Natural killer cell (primary cell): ENCODE results near the gene SEMA4G. TPM values are rescaled to one million over a fixed set of nuclear protein-coding genes. Genes with fewer than 3 reads are reported as not detected.

Source experiments
- ATAC-seq, 3 donors: fragments of 150-1000 bp in 2 of 3; fragments of 200-7000 bp in 1 of 3; cut with Tn5 transposase; 1 replicate in 1 of 3; 2 replicates in 2 of 3; pipeline ENCODE4 v1.10.0; 2021; ENCODE audit warnings: mild to moderate bottlenecking in 2 of 3, moderate library complexity in 2 of 3
- DNase-seq, 2 donors: peaks; one replicate each; pipeline versions ENCODE4 v3.0.0 to v3.0.0-alpha.2; 2013 to 2021; ENCODE audit warnings: mixed read lengths in 1 of 2
- H3K27ac ChIP-seq: one replicate; pipeline ENCODE4 v1.5.1; 2013; ENCODE audit warnings: mild to moderate bottlenecking, low read length
- H3K27me3 ChIP-seq: one replicate; pipeline ENCODE4 v1.6.1; 2013; ENCODE audit warnings: low read length; ENCODE audit not compliant: control insufficient read depth, insufficient read depth
- H3K36me3 ChIP-seq: one replicate; pipeline ENCODE4 v1.6.1; 2013; ENCODE audit warnings: low read length; ENCODE audit not compliant: control insufficient read depth, insufficient read depth
- H3K4me1 ChIP-seq: one replicate; pipeline ENCODE4 v1.6.1; 2013; ENCODE audit warnings: low read length; ENCODE audit not compliant: control insufficient read depth, insufficient read depth
- H3K4me3 ChIP-seq: one replicate; pipeline ENCODE4 v1.5.1; 2013; ENCODE audit warnings: low read length
- H3K9me3 ChIP-seq: one replicate; pipeline ENCODE4 v1.6.1; 2013; ENCODE audit warnings: low read length; ENCODE audit not compliant: control insufficient read depth, insufficient read depth
- H3K27ac Mint-ChIP-seq, 2 donors: one replicate each; pipeline ENCODE4 v1.8.0; 2022; ENCODE audit warnings: mild to moderate bottlenecking in 2 of 2, mixed read lengths in 2 of 2, moderate library complexity in 1 of 2
- H3K27me3 Mint-ChIP-seq, 2 donors: one replicate each; pipeline ENCODE4 v1.8.0; 2022; ENCODE audit warnings: low read depth in 2 of 2, mixed read lengths in 2 of 2
- H3K36me3 Mint-ChIP-seq: one replicate; pipeline ENCODE4 v1.8.0; 2022; ENCODE audit warnings: mixed read lengths
- H3K4me1 Mint-ChIP-seq, 2 donors: one replicate each; pipeline ENCODE4 v1.8.0; 2022; ENCODE audit warnings: mixed read lengths in 2 of 2
- H3K4me3 Mint-ChIP-seq: one replicate; pipeline ENCODE4 v1.8.0; 2022; ENCODE audit warnings: mild to moderate bottlenecking, moderate library complexity, mixed read lengths
- H3K9me3 Mint-ChIP-seq, 2 donors: one replicate each; pipeline ENCODE4 v1.8.0; 2022; ENCODE audit warnings: mixed read lengths in 2 of 2
- WGBS: methylation state at CpG from one replicate; pipeline ENCODE4 v1.1.7; 2013; ENCODE audit warnings: missing lambda C conversion rate; ENCODE audit not compliant: insufficient coverage; 5-methylcytosine and 5-hydroxymethylcytosine counted together
- intact Hi-C: fragments of 100-400 bp; cut with micrococcal nuclease; formaldehyde crosslinking; loops from one replicate; pipeline ENCODE4 v1.14.2; 2022
- total RNA-seq, 4 donors: library from RNA; stranded (reverse); fragments of 120-200 nt in 1 of 4; gene quantifications; one replicate each; pipeline versions ENCODE4 v1.2.3 to v1.2.4, GENCODE V29; 2013 to 2022
- TF ChIP-seq, protein P1 (sequence below): fragments of 200-600 bp; IDR thresholded peaks from one replicate; pipeline ENCODE4 v1.8.0; 2022; ENCODE audit warnings: antibody characterized with exemption

SEMA4G gene
- total RNA-seq, 3 donors from 2014 or later (not counting 1 experiment from before 2014, with no cell fraction given): 0.53 to 1.7 TPM; not detected in 1

DNA sequence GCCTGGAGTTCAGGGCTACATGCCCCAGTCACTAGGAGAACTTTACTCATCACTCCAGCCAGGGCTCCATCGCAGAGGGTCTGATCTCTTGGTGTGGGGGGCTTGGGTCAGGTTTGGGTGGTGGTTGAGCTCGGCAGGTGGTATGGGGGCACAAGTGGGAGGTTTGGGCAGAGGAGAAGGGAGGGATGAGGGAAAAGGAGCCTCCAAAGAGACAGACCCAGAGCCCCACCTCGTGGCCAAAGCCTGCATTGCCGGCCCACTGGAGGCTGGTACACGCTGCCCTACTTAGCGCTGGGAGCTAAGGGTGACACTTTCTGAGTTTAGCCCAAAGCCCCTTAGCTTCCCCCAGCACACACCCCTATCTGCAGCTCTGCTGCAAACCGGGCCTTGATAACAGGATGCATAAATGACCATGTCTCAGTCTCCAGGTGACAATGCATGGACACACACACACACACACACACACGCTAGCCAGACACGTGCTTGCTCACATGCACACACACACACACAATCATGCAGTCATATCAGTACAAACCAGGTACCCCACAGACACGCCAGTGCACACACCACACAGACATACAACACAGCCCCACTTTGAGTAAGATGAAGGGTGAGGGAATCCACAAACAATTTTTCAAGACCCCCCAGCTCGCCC is 45.1 kb downstream of the SEMA4G start:
- H3K36me3 Mint-ChIP-seq: no peaks in the 10 kb centered on the region
- TF ChIP-seq, protein P1, sequence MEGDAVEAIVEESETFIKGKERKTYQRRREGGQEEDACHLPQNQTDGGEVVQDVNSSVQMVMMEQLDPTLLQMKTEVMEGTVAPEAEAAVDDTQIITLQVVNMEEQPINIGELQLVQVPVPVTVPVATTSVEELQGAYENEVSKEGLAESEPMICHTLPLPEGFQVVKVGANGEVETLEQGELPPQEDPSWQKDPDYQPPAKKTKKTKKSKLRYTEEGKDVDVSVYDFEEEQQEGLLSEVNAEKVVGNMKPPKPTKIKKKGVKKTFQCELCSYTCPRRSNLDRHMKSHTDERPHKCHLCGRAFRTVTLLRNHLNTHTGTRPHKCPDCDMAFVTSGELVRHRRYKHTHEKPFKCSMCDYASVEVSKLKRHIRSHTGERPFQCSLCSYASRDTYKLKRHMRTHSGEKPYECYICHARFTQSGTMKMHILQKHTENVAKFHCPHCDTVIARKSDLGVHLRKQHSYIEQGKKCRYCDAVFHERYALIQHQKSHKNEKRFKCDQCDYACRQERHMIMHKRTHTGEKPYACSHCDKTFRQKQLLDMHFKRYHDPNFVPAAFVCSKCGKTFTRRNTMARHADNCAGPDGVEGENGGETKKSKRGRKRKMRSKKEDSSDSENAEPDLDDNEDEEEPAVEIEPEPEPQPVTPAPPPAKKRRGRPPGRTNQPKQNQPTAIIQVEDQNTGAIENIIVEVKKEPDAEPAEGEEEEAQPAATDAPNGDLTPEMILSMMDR: peak; percentile 76
- peaks cover 33 to 43% of the 10 kb centered on the region in 2 donors for H3K27me3 Mint-ChIP-seq
- H3K27ac Mint-ChIP-seq: no peak overlapping the region
- Histone ChIP-seq H3K4me3 (no peak overlapping the region), H3K27ac (no peak overlapping the region), H3K4me1 (peaks cover 19% of the 10 kb centered on the region), H3K36me3 (no peaks in the 10 kb centered on the region), H3K9me3 (no peaks in the 10 kb centered on the region), H3K27me3 (peaks cover 15% of the 10 kb centered on the region)
- H3K4me3 Mint-ChIP-seq: no peak overlapping the region
- no peaks in the 10 kb centered on the region for H3K9me3 Mint-ChIP-seq
- ATAC-seq (peak; percentile 63 to 73 (median 72)), DNase-seq (peak; percentile 73 to 84)
- intact Hi-C loops: loop anchor here (1.0 to 5.0 kb wide), 2 partner anchors 15 to 342 kb away; partner anchors contain the start of gene LZTS2
- WGBS: 23% methylated on average over 10 of the region's 11 CpGs
- H3K4me1 Mint-ChIP-seq: peaks cover 10 to 28% of the 10 kb centered on the region in 2 donors

- H3K4me3 ChIP-seq: no peak overlapping the region
- Mint-ChIP-seq H3K4me1 (peaks cover 10 to 28% of the 10 kb centered on the region in 2 donors), H3K27me3 (peaks cover 37 to 46% of the 10 kb centered on the region in 2 donors), H3K9me3 (no peaks in the 10 kb centered on the region), H3K36me3 (no peaks in the 10 kb centered on the region), H3K4me3 (no peak overlapping the region), H3K27ac (no peak overlapping the region)
- H3K4me1 ChIP-seq: peaks cover 19% of the 10 kb centered on the region
- WGBS: 66% methylated on average over 6 of the region's 7 CpGs
- H3K36me3 ChIP-seq: no peaks in the 10 kb centered on the region
- TF ChIP-seq, protein P1: no peak
- H3K9me3 ChIP-seq: no peaks in the 10 kb centered on the region
- H3K27me3 ChIP-seq: peaks cover 15% of the 10 kb centered on the region
- no peak overlapping the region for H3K27ac ChIP-seq
- DNase-seq (no peak), ATAC-seq (no peak)
- intact Hi-C loops: loop anchor here (1.0 to 5.0 kb wide), 2 partner anchors 16 to 343 kb away; partner anchors contain the start of gene LZTS2
These were observed 45.8 kb downstream of the SEMA4G start for GRCh38 chr10:101014966-101015581.

DNA sequence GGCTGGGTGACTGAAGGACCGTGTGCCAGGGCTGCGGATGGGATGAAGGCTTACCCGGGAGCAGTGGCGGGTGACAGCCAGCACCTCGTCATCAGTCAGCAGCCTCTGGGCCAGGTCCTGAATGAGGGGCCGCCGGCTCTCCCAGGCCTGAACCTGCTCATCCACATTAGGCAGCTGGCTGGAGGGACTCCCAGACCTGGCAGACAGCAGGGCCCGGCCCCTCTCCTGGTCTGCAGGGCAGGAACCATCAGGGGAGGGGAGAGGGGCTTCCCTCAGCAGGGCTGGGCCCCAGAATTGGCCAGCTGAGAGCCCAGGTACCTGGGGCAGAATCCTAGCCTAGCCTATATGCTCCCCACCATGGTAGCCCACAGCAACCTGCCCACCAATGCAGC is 46.3 kb downstream of the SEMA4G start:
- H3K36me3 Mint-ChIP-seq: no peaks in the 10 kb centered on the region
- Histone ChIP-seq H3K27ac (no peak overlapping the region), H3K9me3 (no peaks in the 10 kb centered on the region), H3K27me3 (peaks cover 15% of the 10 kb centered on the region), H3K4me1 (peaks cover 19% of the 10 kb centered on the region), H3K4me3 (no peak overlapping the region), H3K36me3 (no peaks in the 10 kb centered on the region)
- WGBS: 93% methylated on average over 8 of the region's 8 CpGs
- peaks cover 10 to 28% of the 10 kb centered on the region in 2 donors for H3K4me1 Mint-ChIP-seq
- DNase-seq (no peak), ATAC-seq (no peak)
- no peaks in the 10 kb centered on the region for H3K9me3 Mint-ChIP-seq
- H3K4me3 Mint-ChIP-seq: no peak overlapping the region
- peaks cover 37 to 46% of the 10 kb centered on the region in 2 donors for H3K27me3 Mint-ChIP-seq
- H3K27ac Mint-ChIP-seq: no peak overlapping the region
- TF ChIP-seq, protein P1: no peak
- intact Hi-C loops: no loop called here
